Hematopoietic multipotent progenitor cell treated with erythropoietin and hydrocortisone succinate and interleukin-3 and kit ligand, for 4 days (in vitro differentiated cells): ENCODE data around the gene SMYD3.

Source experiments
- DNase-seq: peaks from one replicate; pipeline ENCODE4 v3.0.0-alpha.2; 2015

The SMYD3 gene

GRCh38 chr1:246162560-246162959, 344.5 kb downstream of the SMYD3 start:
- no peak for DNase-seq

DNA sequence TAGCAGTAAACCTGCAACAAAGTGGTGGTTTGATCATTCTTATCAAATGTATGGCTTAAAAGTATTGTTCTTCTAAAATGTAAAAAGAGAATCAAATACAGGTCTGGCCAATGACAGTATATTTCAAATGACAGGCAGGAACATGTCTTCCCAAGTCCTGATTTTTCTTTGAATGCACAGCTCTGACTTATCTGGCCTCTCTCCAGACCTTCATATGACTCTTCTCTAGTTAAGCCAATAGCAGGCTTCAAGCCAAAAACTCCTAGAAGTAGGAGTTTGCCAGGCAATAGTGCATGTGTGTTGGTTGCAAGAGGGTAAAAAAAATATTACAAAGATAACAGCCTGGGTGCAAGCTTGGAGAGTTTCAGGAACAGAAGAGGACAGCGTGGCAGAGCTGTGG, 345.5 kb downstream of the SMYD3 start:
- no peak for DNase-seq

- DNase-seq, result no peak
Measured at GRCh38 chr1:246160905-246161304, 346.2 kb downstream of the SMYD3 start.

GRCh38 chr1:246160374-246160773, 346.7 kb downstream of the SMYD3 start:
- no peak for DNase-seq

DNA sequence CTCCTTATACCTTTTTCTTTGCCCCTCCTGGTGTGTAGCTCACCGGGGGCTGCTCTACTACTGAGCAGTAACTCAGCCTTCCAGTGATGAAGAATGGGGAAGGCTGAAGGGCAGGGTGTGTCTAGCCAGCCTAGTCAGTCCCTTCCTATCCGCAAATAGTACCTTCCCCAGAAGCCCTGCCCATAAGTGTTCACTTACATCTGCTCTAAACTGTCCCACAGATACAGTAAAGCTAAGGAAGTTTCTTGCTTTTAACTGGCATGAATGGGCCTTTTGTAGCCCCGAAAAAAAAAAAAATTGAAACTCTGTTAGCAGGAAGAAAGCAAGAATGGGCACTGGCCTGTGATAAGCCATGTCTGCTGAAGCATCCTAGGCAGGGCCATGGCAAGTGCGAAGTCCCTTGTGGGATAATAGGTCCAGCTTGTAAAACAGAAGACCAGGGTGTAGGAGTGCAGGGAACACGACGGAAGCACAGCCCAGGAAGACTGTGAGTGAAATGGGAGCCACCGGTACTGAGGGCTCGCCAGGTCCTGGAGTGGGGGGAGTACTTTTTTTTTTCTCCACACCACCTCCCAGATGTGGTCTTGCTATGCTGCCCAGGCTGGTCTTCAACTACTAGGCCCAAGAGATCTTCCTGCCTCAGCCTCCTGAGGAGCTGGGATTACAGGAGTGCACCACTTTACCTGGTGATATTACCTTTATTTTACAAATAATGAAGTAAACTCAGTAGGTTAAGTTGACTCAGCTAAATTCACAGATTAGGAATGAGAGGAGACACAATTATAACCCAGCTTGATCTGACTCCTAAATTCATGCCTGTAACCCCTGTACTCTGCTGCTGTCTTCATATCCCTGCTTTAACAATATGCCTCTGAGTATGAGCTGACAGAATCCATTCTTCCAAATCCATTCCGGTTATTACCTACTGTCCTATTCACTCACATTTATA, 347.5 kb downstream of the SMYD3 start:
- no peak for DNase-seq

GRCh38 chr1:246158131-246158530, 348.9 kb downstream of the SMYD3 start:
- DNase-seq, result no peak

DNA sequence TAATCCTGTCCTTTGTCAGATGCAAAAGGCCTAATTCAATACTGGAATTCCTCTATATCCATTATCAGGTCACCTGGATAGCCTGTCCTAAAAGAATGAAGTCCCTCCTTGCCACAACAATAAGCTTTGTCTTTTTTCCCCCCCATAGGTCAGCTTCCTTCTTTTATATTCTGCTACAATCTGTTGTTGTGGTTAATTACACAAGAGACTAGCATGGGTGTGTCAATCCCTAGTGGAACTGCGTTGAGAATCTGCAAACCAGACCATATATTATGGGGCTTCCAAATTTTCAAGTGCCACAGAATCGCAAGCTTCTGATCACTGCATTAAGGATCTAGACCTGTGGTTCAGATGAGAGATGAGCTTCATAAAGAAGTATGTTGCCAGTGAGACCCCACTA, 349.6 kb downstream of the SMYD3 start:
- DNase-seq, result peak; percentile 87

- no peak for DNase-seq
Measured at GRCh38 chr1:246156847-246157246, 350.2 kb downstream of the SMYD3 start.

DNA sequence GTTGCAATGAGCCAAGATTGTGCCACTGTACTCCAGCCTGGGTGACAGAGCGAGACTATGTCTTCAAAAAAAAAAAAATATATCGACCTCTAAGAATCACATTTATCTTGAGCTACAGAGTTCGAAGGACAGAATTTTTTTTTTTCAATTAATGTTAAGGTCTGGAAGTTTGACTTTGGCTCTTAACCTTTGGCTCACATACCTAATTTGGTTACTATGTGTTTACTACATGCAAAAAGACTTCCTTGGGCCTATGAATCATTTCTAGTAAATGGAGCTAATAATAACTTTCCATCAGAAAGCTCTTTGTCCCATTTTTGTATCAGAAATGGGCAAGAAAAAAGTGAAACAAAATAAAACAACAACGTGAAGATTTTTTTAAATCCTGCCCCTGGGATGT, 351.2 kb downstream of the SMYD3 start:
- no peak for DNase-seq

DNA sequence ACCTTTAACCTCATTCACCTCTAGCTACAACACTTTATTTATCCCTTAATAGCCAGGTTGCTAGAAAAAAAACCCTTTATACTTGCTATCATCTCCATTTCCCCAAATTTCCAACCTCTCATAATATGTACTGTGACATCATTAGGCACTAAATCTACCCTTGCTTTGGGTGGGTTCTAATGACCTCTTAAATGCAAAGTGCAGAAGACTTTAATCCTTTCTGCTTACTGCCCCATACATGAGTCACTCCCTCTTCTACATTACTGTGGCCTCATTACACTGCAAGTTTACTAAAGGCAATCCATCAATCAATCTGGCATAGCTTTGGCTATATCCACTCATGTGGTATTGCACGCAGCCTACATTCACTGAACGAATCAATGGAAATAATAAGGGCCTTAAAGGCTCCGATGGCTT, 353.3 kb downstream of the SMYD3 start:
- no peak for DNase-seq

DNA sequence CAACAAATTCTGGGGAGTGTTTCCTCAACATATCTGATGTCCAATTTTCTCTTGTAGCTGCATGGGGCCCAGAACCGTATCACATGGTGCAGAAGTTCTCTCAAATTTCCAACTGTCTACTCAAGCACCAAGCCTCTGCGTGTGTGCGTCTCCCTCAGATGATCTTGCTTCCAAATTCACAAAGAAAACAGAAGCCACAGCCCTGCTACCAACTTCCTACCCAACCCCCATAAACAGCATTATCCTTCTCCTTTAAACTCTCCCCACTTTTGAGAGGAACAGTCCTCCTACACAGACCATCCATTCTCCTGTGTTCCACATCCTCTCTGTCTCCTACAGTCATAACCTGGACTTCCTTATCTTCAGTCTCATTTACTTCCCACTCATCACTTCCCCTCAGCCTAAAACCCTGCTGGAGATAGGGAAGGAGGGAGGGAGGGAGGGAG, 354.1 kb downstream of the SMYD3 start:
- peak; percentile 60 for DNase-seq

DNA sequence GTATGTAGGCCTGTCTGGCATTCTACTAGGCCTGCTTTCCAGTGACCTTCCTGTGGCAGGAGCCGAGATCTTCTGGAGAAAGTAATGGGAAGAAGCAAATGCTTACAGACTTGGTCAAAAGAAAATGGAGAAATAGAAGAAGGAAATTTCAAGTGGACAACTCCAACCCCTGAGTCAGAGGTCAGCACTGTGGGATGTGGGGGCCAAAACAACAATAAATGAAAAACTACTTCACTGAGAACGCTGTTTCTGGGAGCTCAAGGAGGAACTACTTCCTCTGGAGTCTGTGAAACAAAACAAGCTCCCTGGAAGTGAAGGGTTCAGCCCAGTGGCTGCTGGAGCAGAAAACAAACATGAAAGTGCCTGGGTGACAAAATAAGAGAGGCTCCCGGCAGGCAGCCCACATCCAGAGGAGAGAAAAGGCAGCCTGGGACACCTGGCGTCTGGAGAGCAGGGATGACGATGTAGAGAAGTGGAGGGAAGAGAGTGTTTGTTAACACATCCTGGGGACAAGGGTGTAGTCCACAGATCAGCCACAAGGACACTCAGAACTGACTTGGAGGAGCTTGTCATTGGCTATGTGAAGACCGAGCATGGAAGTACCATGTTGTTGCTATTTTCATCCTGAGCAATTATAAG, 355.2 kb downstream of the SMYD3 start:
- no peak for DNase-seq

DNA sequence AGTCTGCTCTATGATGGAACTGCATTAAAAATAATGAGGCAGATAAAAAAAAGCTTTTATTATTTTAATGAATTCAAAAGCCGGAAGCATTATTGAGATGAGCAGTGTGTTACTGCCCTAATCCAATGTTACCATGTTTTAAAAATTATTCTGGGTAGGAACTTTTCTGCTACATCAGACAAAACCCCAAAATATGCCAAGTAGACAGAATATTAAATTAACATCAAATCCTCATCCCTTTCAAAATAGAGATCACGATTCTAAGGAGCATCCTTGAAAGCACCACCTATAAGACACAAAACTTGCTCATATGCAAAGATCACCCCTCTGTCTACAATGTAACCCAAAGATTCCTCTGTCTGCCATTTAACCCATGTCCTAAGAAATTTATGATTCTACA, 357.5 kb downstream of the SMYD3 start:
- DNase-seq, result no peak

DNA sequence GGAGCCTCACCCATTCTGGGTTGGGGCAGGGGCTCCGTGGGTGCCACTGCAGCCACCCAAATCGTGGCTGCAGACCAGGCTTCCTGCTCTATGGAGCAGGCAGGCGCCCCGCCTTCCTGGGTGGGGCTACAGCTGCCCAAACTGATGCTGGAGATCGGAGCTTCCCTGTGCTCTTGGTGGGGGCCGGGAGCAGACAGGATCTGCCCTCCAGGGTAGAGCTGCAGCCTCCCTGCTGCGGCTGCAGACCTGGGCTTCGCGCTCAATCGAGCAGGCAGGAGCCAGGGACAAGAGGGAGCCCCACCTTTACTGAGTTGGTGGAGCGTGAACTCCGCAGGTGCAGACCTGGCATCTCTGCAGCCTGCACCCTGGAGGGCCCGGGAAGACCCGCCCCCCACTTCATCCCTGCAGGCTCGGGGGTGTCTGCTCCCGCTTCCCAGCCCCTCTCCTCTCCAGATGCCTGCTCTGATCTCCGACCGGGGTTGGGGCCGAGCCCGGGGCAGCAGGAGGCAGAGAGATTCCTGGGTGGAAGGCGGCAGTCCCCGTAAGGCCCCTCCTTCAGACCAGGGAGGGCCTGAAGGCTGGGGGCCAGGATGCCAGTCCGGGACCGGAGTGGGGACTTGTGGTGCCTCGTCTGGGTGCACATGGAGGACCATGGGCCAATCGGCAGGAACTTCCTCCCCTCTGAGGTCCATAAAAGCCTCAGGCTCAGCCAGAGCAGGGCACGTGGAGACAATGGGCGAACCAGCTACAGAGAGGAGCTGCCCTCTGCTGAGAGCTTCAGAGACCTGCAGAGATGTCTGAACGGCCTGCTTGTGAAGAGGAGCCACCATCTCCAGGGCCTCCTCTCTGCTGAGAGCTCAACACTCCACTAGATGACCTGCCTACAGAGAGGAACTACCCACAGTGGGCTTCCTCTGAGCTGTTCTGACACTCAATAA, 359.3 kb downstream of the SMYD3 start:
- no peak for DNase-seq

- DNase-seq, result no peak
Measured at GRCh38 chr1:246146804-246147523, 360.1 kb downstream of the SMYD3 start.

DNA sequence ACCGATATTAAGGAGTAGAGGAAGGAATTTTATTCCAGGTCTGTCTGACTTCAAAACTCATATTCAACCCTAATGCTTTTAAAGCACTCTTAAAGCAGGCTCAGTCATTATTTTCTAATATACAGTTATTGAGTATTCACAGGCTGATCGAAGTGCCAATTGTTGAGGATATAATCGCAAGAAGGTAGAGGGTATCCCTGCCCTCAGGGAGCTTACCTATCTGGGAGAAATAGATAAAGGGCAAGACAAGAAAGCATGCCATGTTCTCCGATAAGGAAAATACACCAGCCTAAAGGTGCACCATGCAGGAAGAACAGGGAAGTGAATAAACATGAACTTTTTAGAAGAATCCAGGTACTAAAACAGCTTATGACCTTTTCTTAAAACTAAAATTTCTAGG, 361.2 kb downstream of the SMYD3 start:
- no peak for DNase-seq

GRCh38 chr1:246144931-246145330, 362.1 kb downstream of the SMYD3 start:
- DNase-seq, result no peak

GRCh38 chr1:246142320-246142893, 364.7 kb downstream of the SMYD3 start:
- no peak for DNase-seq

- DNase-seq, result no peak
Measured at GRCh38 chr1:246141306-246141705, 365.8 kb downstream of the SMYD3 start.

DNA sequence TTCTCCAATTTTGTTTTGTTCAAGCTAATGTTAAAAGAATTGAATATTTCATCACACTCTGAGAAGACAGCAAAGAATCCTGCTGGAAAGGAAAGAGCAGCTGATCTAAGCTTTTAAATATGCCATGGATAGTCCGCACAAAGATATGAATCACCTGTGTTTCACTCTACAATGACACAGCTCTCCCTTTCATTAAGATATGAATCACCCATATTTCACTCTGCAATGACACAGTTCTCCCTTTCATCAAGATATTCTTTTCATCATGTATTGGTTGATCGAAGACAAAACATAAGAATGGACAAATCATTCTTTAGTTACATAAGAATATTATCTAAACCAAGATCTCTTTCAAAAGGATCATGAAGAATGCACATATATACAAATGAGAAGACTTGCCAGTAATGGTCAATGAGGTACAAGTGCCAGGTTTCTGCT, 367.3 kb downstream of the SMYD3 start:
- no peak for DNase-seq

DNA sequence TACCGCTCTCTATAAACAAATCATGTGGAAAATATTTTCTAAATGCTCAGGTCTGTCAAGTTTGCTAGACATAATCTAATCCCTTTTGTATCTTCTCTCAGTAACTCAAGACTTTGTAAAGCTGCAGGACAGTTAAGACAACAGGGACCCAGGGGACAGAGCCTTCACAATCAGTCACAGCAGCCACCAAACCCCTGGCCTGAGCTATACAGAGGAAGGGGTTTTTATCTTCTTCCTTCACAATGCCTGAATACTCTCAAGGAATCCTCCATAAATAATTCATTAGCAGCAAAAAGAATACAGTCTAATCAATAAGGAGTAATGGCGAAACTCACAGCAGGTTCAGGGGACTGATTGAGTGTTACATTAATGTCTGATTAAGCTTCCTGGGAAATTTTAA, 368.3 kb downstream of the SMYD3 start:
- no peak for DNase-seq

- no peak for DNase-seq
Measured at GRCh38 chr1:246136477-246136876, 370.6 kb downstream of the SMYD3 start.
